NCI-H1092 treated with DMSO at 0.1 percent for 48 hours (cell line): ENCODE data around the gene IARS2.
A peak's percentile ranks its signal among the peaks of the same experiment; 100 is the strongest.
"Not testable (repeated sequence)": the region's sequence is repeated elsewhere in the genome, so short reads cannot be mapped to it uniquely, and the experiment has no call there.

Experiments
- DNase-seq: peaks from one replicate; lab custom pipeline; 2025; lab: John Stamatoyannopoulos, UW

Gene IARS2

DNA sequence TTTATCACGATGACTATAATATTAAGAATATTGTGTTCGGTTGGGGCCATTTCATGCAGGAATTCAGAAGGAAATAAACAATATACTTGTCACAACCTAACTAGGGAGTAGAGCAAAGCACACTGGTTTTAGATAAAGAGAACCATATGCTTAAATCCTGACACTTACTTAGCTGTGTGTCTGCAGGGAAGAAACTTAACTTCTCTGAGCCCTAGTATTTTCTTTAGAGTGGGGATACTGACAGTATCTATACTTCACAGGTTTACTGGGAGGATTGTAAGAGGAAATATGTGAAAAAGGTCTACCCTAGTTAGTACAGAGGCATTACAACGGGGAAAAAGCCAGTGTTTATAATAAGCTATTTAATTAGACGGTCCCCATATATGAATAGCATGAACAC lies 72.9 kb downstream of the IARS2 start:
- no peak for DNase-seq

DNA sequence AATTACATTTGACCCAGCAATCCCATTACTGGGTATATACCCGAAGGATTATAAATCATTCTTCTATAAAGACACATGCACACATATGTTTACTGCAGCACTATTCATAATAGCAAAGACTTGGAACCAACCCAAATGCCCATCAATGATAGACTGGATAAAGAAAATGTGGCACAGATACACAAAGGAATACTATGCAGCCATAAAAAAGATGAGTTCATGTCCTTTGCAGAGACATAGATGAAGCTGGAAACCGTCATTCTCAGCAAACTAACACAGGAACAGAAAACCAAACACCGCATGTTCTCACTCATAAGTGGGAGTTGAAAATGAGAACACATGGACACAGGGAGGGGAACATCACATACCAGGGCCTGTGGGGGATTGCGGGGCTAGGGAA lies 76.0 kb downstream of the IARS2 start:
- DNase-seq: not testable (repeated sequence)

DNA sequence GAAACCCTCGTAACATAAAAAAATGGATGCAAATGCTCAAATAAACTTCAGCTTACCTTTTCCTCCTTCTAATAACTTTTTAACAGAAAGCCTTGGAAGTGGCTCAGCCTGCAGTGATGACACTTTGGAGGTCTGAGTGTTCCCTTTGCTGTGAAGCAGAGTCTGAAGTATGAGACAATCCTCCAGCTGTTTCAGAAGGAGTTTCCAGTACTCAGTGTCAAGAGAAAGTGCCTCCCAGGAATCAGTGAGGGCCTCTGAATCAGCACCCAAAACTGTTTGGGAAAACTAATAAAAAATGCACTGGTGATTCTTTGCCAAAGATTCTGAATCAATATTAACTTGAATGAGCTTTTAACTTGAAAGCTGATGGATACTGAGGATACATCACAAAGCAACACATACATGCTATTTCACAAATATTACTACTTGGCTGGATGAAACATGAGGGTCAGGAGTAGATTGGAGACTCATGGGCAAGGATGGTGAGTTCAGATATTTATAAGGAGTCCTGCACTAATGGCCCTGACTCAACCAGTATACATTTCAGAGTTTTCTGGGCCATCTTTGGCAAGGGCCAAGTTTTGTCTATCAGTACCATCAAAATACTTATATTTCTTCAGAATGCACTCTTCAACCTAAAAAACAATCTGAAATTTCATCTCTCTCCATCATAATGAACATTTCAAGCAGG lies 77.0 kb downstream of the IARS2 start:
- no peak for DNase-seq

DNA sequence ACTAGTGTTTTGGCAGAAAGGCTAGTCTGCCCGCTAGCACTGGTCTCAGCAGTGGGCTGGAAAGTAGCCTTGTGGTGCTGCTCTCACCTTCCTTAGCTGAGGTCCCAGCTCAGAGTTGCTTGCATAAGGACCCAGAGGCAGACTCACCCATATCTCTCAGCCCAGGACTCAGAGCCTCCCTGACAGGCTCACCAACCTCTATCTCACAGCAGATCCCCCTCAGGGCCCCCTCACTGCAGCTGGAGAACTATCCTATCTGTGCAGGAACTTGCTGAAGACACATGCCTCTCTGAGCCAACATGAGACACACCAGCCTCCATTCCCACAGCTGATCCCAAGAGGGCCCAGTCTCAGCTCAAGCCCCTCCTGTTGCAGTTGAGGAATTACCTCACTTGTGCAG lies 82.6 kb downstream of the IARS2 start:
- no peak for DNase-seq

DNA sequence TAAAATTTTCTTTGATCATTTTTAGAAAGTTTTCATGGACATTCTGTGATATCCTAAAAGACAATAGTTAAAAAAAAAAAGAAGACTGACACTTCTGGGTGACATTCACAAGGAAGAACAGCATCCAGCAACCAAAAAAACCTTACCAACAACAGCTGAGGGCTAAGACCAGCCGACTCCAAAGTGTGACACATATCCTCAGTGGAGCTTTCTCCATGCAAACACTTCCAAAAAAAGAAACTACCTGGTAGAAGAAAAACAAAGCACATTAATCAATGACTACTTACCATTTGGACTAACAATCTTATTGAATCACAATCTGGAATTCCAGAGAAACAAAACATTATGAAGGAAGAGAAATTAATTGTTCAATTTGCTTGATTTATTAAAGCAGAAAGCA lies 88.2 kb downstream of the IARS2 start:
- DNase-seq: no peak

DNA sequence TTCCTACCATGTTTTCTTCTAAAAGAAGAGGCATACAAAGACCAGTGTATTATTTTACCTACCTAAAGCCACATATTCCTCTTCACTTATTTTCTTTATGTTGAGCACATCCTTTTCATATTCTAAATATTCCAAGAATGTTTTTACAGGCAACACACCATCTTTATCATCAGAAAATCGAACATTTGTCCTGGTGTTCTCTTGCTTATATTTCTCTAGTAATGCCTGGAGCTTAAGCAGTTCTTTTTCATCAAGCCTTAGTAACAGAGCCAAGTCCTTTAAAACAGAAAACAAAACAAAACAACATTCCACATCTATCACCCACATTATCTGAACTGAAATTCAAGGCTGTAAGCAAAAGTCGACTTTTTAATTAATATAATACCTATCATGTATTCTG lies 88.7 kb downstream of the IARS2 start:
- no peak for DNase-seq

DNA sequence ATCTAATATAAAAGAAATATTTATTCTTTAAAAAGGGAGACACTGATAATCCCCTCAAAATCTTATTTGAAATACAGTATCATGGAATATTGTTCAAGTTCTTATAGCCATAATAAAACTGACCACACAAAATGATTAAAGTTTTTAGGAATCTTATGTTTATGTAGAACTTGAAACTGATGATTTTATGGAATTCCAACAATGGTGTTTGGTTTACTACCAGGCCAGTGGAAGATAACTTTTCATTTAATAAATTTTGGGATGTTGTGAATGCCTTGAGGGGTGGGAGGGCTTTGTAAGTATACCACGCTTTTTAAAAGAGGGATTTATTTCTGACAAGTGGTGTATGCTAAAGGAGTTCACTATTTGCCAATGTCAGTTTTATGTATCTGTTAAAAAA lies 90.6 kb downstream of the IARS2 start:
- DNase-seq: no peak

DNA sequence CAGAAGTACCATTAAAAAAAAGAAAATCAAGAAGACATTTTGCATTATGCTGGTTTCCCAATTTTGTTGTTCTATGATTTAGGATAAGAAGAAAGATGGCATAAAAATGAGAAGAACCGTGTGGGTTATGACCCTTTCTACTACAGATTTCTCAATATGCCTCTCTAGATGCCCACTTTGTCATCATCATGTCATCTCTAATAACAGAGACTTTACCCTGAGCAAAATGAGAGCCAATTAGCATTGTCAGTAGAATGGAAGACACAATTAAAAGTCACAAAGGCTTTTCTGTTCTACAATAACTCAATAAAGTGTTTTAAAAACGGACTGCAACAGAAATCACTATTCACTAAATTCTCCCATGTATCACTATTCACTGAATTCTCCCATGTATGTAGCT lies 92.8 kb downstream of the IARS2 start:
- no peak for DNase-seq

DNA sequence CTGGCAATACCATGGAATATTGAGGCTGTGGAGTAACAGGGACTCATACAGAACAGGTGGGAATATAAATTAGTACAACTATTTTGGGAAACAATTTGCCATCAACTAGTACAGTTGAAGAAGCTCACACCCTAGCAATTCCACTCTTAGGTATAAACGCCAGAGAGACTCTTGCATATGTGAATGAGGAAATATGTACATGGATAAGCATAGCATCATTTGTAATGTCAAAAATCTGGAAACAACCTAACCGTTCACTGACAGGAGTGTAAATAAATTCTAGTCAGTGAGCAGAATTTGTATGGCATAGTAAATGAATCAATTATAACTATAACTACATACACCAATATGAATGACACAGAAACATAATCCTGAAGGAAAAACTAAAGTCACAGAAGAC lies 94.6 kb downstream of the IARS2 start:
- no peak for DNase-seq

DNA sequence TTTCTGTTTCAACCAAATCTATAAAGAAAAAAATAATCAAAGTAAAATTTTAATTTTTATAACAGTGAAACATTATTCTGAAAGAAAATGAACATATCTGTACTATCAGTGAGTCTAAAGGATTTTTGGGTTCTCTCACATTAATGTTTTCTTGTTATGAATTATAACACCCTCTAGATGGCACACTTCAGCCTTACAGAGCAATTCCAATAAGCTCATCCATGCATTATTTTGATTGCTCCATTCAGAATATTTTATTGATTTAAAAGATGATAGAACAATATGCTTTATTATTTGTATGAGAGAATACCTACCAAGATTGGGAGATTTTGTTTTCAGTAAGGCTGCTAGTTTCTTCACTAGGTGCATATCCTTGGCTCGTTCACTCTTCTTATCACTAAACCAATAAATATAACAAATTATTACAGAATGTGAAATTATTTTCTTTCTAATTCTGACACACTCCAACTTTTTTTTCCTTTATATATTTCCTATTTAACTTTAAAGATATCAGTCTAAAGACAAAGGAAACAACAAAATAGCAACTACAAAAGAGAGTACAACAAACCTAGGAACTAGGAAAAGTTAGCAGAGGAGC lies 95.9 kb downstream of the IARS2 start:
- DNase-seq: peak; percentile 47

DNA sequence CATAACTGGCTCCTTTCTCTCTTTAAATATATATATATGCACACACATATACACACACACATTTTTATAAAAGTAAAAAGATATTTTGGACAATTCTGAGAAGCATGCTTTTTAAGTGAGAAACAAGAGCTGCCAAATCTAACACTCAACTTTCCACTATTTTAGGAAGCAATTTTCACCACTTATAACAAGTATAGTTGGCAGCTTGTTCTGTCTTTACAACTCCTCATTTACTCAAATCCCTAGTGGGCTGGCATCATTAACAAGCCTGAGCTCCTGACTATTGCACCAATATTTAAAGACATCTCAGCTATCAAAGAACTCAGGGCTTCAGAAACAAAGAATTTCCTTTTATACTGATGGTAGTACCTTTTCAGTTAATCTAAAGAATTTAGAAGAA lies 101.8 kb downstream of the IARS2 start:
- no peak for DNase-seq
